Endothelial cell of umbilical vein (primary cell): ENCODE data around the gene BMAL2. TPM values are rescaled to one million over a fixed set of nuclear protein-coding genes. Genes with fewer than 3 reads are reported as not detected.

Source experiments
- BruUV-seq: library from RNA; stranded (reverse); fragments of 400-500 nt; replicated peaks from 2 replicates; lab custom pipeline; 2021; lab: Mats Ljungman, UMichigan
- CTCF ChIA-PET: fragments of 300-600, 350-600 bp; sonication (Branson Sonifier 250); formaldehyde crosslinking; loops from one replicate; lab custom pipeline; 2021; ENCODE audit warnings: antibody characterized with exemption, inconsistent platforms; lab: Charles Lee
- POLR2A ChIA-PET: fragments of 300-600, 350-600 bp; sonication (Branson Sonifier 250); formaldehyde crosslinking; loops from one replicate; lab custom pipeline; 2021; ENCODE audit warnings: antibody characterized with exemption, inconsistent platforms; lab: Charles Lee
- DNase-seq: peaks from one replicate; pipeline ENCODE4 v3.0.0-alpha.2; 2011; ENCODE audit warnings: low read depth, low spot score
- FAIRE-seq: peaks from 2 replicates; lab custom pipeline; 2011; peaks lifted over from hg19 to GRCh38; lab: Jason Lieb, UNC
- H2AFZ ChIP-seq: 2 replicates; pipeline ENCODE4 v1.6.0; 2012; ENCODE audit warnings: low read depth, low read length, control low read depth, inconsistent platforms
- H3K27ac ChIP-seq: 2 replicates; pipeline ENCODE4 v1.5.1; 2011; ENCODE audit warnings: low read depth, mild to moderate bottlenecking, control low read depth, low read length, moderate library complexity; ENCODE audit not compliant: insufficient read depth
- H3K27me3 ChIP-seq, 2 experiments: 2 replicates each; pipeline versions ENCODE4 v1.6.0 to v1.6.1; 2011; ENCODE audit warnings: low read length in 2 of 2, mixed read lengths in 1 of 2; ENCODE audit not compliant: control insufficient read depth in 2 of 2, insufficient read depth in 2 of 2
- H3K36me3 ChIP-seq, 2 experiments: 2 replicates in 1 of 2; 3 replicates in 1 of 2; pipeline ENCODE4 v1.5.1; 2011; ENCODE audit warnings: low read length in 2 of 2, mild to moderate bottlenecking in 1 of 2, moderate library complexity in 1 of 2; ENCODE audit not compliant: control insufficient read depth in 2 of 2, insufficient read depth in 2 of 2; ENCODE audit errors: extremely low read depth in 1 of 2
- H3K4me1 ChIP-seq: 3 replicates; pipeline ENCODE4 v1.5.1; 2011; ENCODE audit warnings: mild to moderate bottlenecking, low read length; ENCODE audit not compliant: control insufficient read depth, insufficient read depth; ENCODE audit errors: extremely low read depth
- H3K4me2 ChIP-seq: 2 replicates; pipeline ENCODE4 v1.6.1; 2011; ENCODE audit warnings: low read length, control low read depth, mixed read lengths; ENCODE audit not compliant: insufficient read depth
- H3K4me3 ChIP-seq, 3 experiments: fragments of 200-600 bp in 1 of 3; sonication (generic), shearing (Covaris generic) in 1 of 3; replicated peaks in 1 of 3; 2 replicates each; pipeline ENCODE4 v1.5.1; 2011 to 2016; ENCODE audit warnings: control low read depth in 3 of 3, low read length in 3 of 3, mild to moderate bottlenecking in 2 of 3, inconsistent platforms in 1 of 3, low read depth in 1 of 3, moderate library complexity in 1 of 3; ENCODE audit not compliant: insufficient read depth in 1 of 3
- H3K79me2 ChIP-seq: 2 replicates; pipeline ENCODE4 v1.6.0; 2012; ENCODE audit warnings: low read length, inconsistent platforms; ENCODE audit not compliant: control insufficient read depth, insufficient read depth
- H3K9ac ChIP-seq: replicated peaks from 2 replicates; pipeline ENCODE3; 2011; ENCODE audit warnings: low read length, control low read depth; ENCODE audit not compliant: insufficient read depth; ENCODE audit errors: extremely low read depth
- H3K9me1 ChIP-seq: replicated peaks from 3 replicates; pipeline ENCODE4 v1.6.0; 2011; ENCODE audit warnings: mild to moderate bottlenecking, low read length; ENCODE audit not compliant: control insufficient read depth, insufficient read depth; ENCODE audit errors: extremely low read depth
- H3K9me3 ChIP-seq: replicated peaks from 2 replicates; pipeline ENCODE4 v1.5.1; 2012; ENCODE audit warnings: low read length, inconsistent platforms; ENCODE audit not compliant: control insufficient read depth, insufficient read depth
- H4K20me1 ChIP-seq: replicated peaks from 2 replicates; pipeline ENCODE3; 2011; ENCODE audit warnings: mild to moderate bottlenecking, low read length; ENCODE audit not compliant: control insufficient read depth, insufficient read depth; ENCODE audit errors: extremely low read depth
- EZH2 ChIP-seq: IDR thresholded peaks from 2 replicates; pipeline ENCODE4 v1.6.1; 2012; ENCODE audit warnings: borderline replicate concordance, low read depth, mild to moderate bottlenecking, moderate library complexity, low read length, inconsistent platforms; ENCODE audit not compliant: severe bottlenecking
- FOS ChIP-seq: IDR thresholded peaks from 2 replicates; pipeline ENCODE4 v1.6.1; 2011; ENCODE audit warnings: mild to moderate bottlenecking, low read length, moderate library complexity, borderline replicate concordance; ENCODE audit not compliant: insufficient read depth
- GATA2 ChIP-seq: IDR thresholded peaks from 2 replicates; pipeline ENCODE4 v1.7.0; 2011; ENCODE audit warnings: low read depth, mild to moderate bottlenecking, moderate library complexity, mixed read lengths, low read length; ENCODE audit not compliant: insufficient read length, insufficient read depth
- JUN ChIP-seq: IDR thresholded peaks from 2 replicates; pipeline ENCODE4 v1.6.1; 2011; ENCODE audit warnings: borderline replicate concordance, low read depth; ENCODE audit not compliant: insufficient read length, insufficient read depth
- POLR2A ChIP-seq: IDR thresholded peaks from 2 replicates; pipeline ENCODE4 v1.6.1; 2012; ENCODE audit warnings: low read depth, mild to moderate bottlenecking, control low read depth, low read length
- POLR2AphosphoS5 ChIP-seq: IDR thresholded peaks from 2 replicates; pipeline ENCODE4 v1.6.1; 2012; ENCODE audit warnings: low read depth, mild to moderate bottlenecking, control low read depth, low read length, moderate library complexity; ENCODE audit not compliant: insufficient read depth
- dilution Hi-C: fragments of 300-500 bp; cut with MboI; formaldehyde crosslinking; loops from one replicate; pipeline ENCODE4 v1.15.0; 2019; ENCODE audit warnings: low sequenced_read_pairs; ENCODE audit not compliant: extremely low pct_ligation_motif_present
- intact Hi-C: fragments of 100-400 bp; cut with micrococcal nuclease; formaldehyde crosslinking; loops from one replicate; pipeline ENCODE4 v1.10.0; 2022
- polyA plus RNA-seq, 4 experiments: library from polyadenylated mRNA; depleted of rRNA in 3 of 4; stranded (reverse) in 3 of 4; unstranded in 1 of 4; fragments of >200 nt; gene quantifications; 2 replicates each; pipeline versions ENCODE4 v1.2.1 to v1.2.3, GENCODE V29; 2011 to 2012; ENCODE audit warnings: missing spikeins in 1 of 4
- total RNA-seq: library from RNA; stranded (reverse); gene quantifications from 2 replicates; pipeline ENCODE4 v1.2.3, GENCODE V29; 2021
- TF ChIP-seq, protein P1 (sequence below): IDR thresholded peaks from 2 replicates; pipeline ENCODE4 v1.6.1; 2011; ENCODE audit not compliant: insufficient read depth, insufficient read length
- TF ChIP-seq, protein P2 (sequence below), 2 donors: IDR thresholded peaks; 1 replicate in 1 of 2; 2 replicates in 1 of 2; pipeline ENCODE4 v1.5.1; 2011; ENCODE audit warnings: low read length in 2 of 2, mild to moderate bottlenecking in 2 of 2, moderate library complexity in 2 of 2, control low read depth in 1 of 2, inconsistent platforms in 1 of 2, low read depth in 1 of 2; ENCODE audit not compliant: insufficient read depth in 1 of 2; ENCODE audit errors: extremely low read depth in 1 of 2

BMAL2 gene
- total and polyA plus RNA-seq, 2 donors (not counting 3 experiments of a cell fraction or from before 2014, with no cell fraction given): 5.9 to 33.3 TPM

GRCh38 chr12:27331291-27331926, 1.2 kb upstream of the BMAL2 start:
- no TSS peak for BruUV-seq
- H3K36me3 ChIP-seq: peaks cover 3 to 6% of the 10 kb centered on the region in 2 experiments
- peaks cover 36% of the 10 kb centered on the region for H3K79me2 ChIP-seq
- DNase-seq (peak; percentile 93), FAIRE-seq (peak; percentile 98)
- dilution Hi-C loops (no loop called here), intact Hi-C loops (loop anchor here (5.0 kb wide), 1 partner anchor 321 kb away; no protein-coding TSS in a partner anchor)
- peaks cover 2% of the 10 kb centered on the region for H3K9me1 ChIP-seq
- H3K9ac ChIP-seq: peak overlapping the region; percentile 67
- H3K27ac ChIP-seq: peak overlapping the region; percentile 73
- TF ChIP-seq POLR2AphosphoS5: peak; percentile 35
- TF ChIP-seq JUN: peak; percentile 83
- peak; percentile 92 for TF ChIP-seq FOS
- TF ChIP-seq, protein P1, sequence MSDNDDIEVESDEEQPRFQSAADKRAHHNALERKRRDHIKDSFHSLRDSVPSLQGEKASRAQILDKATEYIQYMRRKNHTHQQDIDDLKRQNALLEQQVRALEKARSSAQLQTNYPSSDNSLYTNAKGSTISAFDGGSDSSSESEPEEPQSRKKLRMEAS: no peak
- H3K27me3 ChIP-seq: no peaks in the 10 kb centered on the region
- no peaks in the 10 kb centered on the region for H3K9me3 ChIP-seq
- peak overlapping the region; percentile 57 for H2AFZ ChIP-seq
- ChIA-PET CTCF (interaction anchor here (0.6 to 2.2 kb wide), 9 partner anchors 8 to 318 kb away, joined by 3 to 6 read pairs (median 5); partner anchors contain the start of gene TM7SF3), POLR2A (no interaction called here)
- H3K4me1 ChIP-seq: peaks cover 28% of the 10 kb centered on the region
- H3K4me2 ChIP-seq: peak overlapping the region; percentile 97
- H3K4me3 ChIP-seq: peak overlapping the region in 1 of 3 experiments; percentile 26
- no peaks in the 10 kb centered on the region for H4K20me1 ChIP-seq

GRCh38 chr12:27331927-27332324, 710 bp upstream of the BMAL2 start:
- H3K4me1 ChIP-seq: peaks cover 28% of the 10 kb centered on the region
- ChIA-PET CTCF (interaction anchor here (1.0 to 3.0 kb wide), 9 partner anchors 8 to 321 kb away, joined by 3 to 11 read pairs (median 5); no protein-coding TSS in a partner anchor), POLR2A (no interaction called here)
- dilution Hi-C loops: no loop called here
- H3K79me2 ChIP-seq: peaks cover 37% of the 10 kb centered on the region
- DNase-seq: peak; percentile 44
- no peaks in the 10 kb centered on the region for H3K27me3 ChIP-seq
- no peaks in the 10 kb centered on the region for H3K9me3 ChIP-seq
- peak overlapping the region; percentile 99 for H2AFZ ChIP-seq
- intact Hi-C loops: loop anchor here (5.0 kb wide), 1 partner anchor 320 kb away; no protein-coding TSS in a partner anchor
- TF ChIP-seq GATA2: no peak
- TF ChIP-seq, protein P1: no peak
- no peak for TF ChIP-seq POLR2A
- no peak for TF ChIP-seq FOS
- no peak for TF ChIP-seq POLR2AphosphoS5
- TF ChIP-seq, protein P2, sequence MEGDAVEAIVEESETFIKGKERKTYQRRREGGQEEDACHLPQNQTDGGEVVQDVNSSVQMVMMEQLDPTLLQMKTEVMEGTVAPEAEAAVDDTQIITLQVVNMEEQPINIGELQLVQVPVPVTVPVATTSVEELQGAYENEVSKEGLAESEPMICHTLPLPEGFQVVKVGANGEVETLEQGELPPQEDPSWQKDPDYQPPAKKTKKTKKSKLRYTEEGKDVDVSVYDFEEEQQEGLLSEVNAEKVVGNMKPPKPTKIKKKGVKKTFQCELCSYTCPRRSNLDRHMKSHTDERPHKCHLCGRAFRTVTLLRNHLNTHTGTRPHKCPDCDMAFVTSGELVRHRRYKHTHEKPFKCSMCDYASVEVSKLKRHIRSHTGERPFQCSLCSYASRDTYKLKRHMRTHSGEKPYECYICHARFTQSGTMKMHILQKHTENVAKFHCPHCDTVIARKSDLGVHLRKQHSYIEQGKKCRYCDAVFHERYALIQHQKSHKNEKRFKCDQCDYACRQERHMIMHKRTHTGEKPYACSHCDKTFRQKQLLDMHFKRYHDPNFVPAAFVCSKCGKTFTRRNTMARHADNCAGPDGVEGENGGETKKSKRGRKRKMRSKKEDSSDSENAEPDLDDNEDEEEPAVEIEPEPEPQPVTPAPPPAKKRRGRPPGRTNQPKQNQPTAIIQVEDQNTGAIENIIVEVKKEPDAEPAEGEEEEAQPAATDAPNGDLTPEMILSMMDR (IDR thresholded peaks at IDR 0.05; ENCODE audit: extremely low read depth in 1 of 2, insufficient read depth in 1 of 2, low read depth in 1 of 2, low read length in 2 of 2): no peak
- TF ChIP-seq EZH2: no peak
- no peak for TF ChIP-seq JUN
- peak overlapping the region; percentile 28 for H3K9ac ChIP-seq
- H3K36me3 ChIP-seq: peaks cover 3 to 4% of the 10 kb centered on the region in 2 experiments
- BruUV-seq: no TSS peak
- no peak for FAIRE-seq
- H3K9me1 ChIP-seq: peaks cover 2% of the 10 kb centered on the region
- peak overlapping the region; percentile 73 for H3K27ac ChIP-seq
- H3K4me3 ChIP-seq: peak overlapping the region in 1 of 3 experiments; percentile 86
- peak overlapping the region; percentile 97 for H3K4me2 ChIP-seq
- H4K20me1 ChIP-seq: no peaks in the 10 kb centered on the region
